A673 (cell line): ENCODE results near the gene PDCD10. TPM values are rescaled to one million over a fixed set of nuclear protein-coding genes. Genes with fewer than 3 reads are reported as not detected.

Experiments
- BruUV-seq: library from RNA; stranded (reverse); fragments of 400-500 nt; replicated peaks from 2 replicates; lab custom pipeline; 2021; lab: Mats Ljungman, UMichigan
- CTCF ChIA-PET: fragments of 300-600 bp; sonication (Branson Sonifier 250); formaldehyde crosslinking; loops from one replicate; lab custom pipeline; 2022; ENCODE audit warnings: antibody characterized with exemption; lab: Charles Lee
- POLR2A ChIA-PET: fragments of 300-600 bp; sonication (Branson Sonifier 250); formaldehyde crosslinking; loops from one replicate; lab custom pipeline; 2022; ENCODE audit warnings: antibody characterized with exemption; ENCODE audit not compliant: low non-redundant PET; lab: Charles Lee
- DNase-seq: peaks from one replicate; pipeline ENCODE4 v3.0.0-alpha.2; 2015; ENCODE audit warnings: low spot score
- H3K27ac ChIP-seq: fragments of 200-600 bp; sonication (generic); 2 replicates; pipeline ENCODE4 v1.5.1; 2016; ENCODE audit warnings: mixed run types, low read depth, mild to moderate bottlenecking, mixed read lengths, antibody characterized with exemption, low read length; ENCODE audit not compliant: poor library complexity, severe bottlenecking
- H3K27me3 ChIP-seq: fragments of 200-600 bp; sonication (generic); replicated peaks from 2 replicates; pipeline ENCODE4 v1.6.1; 2017; ENCODE audit warnings: mixed run types, low read depth, mild to moderate bottlenecking, mixed read lengths, antibody characterized with exemption, low read length; ENCODE audit not compliant: insufficient read depth, poor library complexity
- H3K36me3 ChIP-seq: fragments of 200-600 bp; sonication (generic); 2 replicates; pipeline ENCODE4 v1.6.1; 2016; ENCODE audit warnings: mixed run types, mild to moderate bottlenecking, mixed read lengths, antibody characterized with exemption, low read length; ENCODE audit not compliant: insufficient read depth, poor library complexity, severe bottlenecking
- H3K4me1 ChIP-seq: fragments of 200-600 bp; sonication (generic); 2 replicates; pipeline ENCODE4 v1.6.1; 2017; ENCODE audit warnings: mixed run types, mild to moderate bottlenecking, mixed read lengths, antibody characterized with exemption, low read length; ENCODE audit not compliant: insufficient read depth, poor library complexity, severe bottlenecking
- H3K4me3 ChIP-seq: fragments of 200-600 bp; sonication (generic); 2 replicates; pipeline ENCODE4 v1.5.1; 2016; ENCODE audit warnings: low read depth, mixed run types, mild to moderate bottlenecking, mixed read lengths, low read length; ENCODE audit not compliant: poor library complexity, severe bottlenecking
- H3K9me3 ChIP-seq: fragments of 200-600 bp; sonication (generic); 2 replicates; pipeline ENCODE4 v1.6.1; 2016; ENCODE audit warnings: mixed run types, low read depth, mild to moderate bottlenecking, mixed read lengths, antibody characterized with exemption, low read length; ENCODE audit not compliant: poor library complexity, severe bottlenecking
- EZH2 ChIP-seq: fragments of 200-600 bp; sonication (generic); IDR thresholded peaks from 2 replicates; pipeline ENCODE4 v1.6.1; 2017; ENCODE audit warnings: borderline replicate concordance, low read depth, mild to moderate bottlenecking, mixed read lengths, antibody characterized with exemption, low read length; ENCODE audit not compliant: poor library complexity, severe bottlenecking
- intact Hi-C: fragments of 100-400 bp; cut with micrococcal nuclease; formaldehyde crosslinking; loops from one replicate; pipeline ENCODE4 v1.10.0; 2022; ENCODE audit not compliant: unreplicated experiment
- total RNA-seq: library from RNA; stranded (reverse); gene quantifications from 2 replicates; pipeline ENCODE4 v1.2.3, GENCODE V29; 2021
- TF ChIP-seq, protein P1 (sequence below): fragments of 300-800, 200-600 bp; sonication (generic); conservative IDR thresholded peaks from 2 replicates; pipeline ENCODE4 v1.5.1; 2017; ENCODE audit warnings: low read depth, mild to moderate bottlenecking, antibody characterized with exemption, low read length, moderate library complexity, mixed read lengths

The PDCD10 gene
- total RNA-seq, 1 experiment from 2014 or later = 47.0 TPM

DNA sequence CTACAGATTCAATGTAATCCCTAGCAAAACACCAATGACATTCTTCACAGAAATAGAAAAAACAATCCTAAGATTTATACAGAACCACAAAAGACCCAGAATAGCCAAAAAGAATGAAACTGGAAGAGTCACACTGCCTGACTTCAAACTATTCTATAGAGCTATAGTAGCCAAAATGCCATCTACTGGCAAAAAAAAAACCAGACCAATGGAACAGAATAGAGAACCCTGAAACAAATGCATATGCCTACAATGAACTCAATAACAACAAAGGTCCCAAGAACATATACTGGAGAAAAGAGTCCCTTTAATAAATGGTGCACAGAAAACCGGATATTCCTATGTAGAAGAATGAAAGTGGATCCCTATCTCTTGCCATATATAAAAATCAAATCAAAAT, 19.8 kb downstream of the PDCD10 start:
- intact Hi-C loops = no loop called here
- H3K27ac ChIP-seq = no peak overlapping the region
- no peak for DNase-seq
- ChIA-PET CTCF (interaction anchor here (0.6 kb wide), 1 partner anchor 24 kb away, joined by 3 read pairs; no protein-coding TSS in a partner anchor), POLR2A (no interaction called here)
- H3K36me3 ChIP-seq = peaks cover 17% of the 10 kb centered on the region
- no TSS peak for BruUV-seq
- no peak overlapping the region for H3K4me3 ChIP-seq
- H3K4me1 ChIP-seq = no peaks in the 10 kb centered on the region
- H3K27me3 ChIP-seq = no peaks in the 10 kb centered on the region
- no peaks in the 10 kb centered on the region for H3K9me3 ChIP-seq
- no peak for TF ChIP-seq EZH2
- TF ChIP-seq, protein P1, sequence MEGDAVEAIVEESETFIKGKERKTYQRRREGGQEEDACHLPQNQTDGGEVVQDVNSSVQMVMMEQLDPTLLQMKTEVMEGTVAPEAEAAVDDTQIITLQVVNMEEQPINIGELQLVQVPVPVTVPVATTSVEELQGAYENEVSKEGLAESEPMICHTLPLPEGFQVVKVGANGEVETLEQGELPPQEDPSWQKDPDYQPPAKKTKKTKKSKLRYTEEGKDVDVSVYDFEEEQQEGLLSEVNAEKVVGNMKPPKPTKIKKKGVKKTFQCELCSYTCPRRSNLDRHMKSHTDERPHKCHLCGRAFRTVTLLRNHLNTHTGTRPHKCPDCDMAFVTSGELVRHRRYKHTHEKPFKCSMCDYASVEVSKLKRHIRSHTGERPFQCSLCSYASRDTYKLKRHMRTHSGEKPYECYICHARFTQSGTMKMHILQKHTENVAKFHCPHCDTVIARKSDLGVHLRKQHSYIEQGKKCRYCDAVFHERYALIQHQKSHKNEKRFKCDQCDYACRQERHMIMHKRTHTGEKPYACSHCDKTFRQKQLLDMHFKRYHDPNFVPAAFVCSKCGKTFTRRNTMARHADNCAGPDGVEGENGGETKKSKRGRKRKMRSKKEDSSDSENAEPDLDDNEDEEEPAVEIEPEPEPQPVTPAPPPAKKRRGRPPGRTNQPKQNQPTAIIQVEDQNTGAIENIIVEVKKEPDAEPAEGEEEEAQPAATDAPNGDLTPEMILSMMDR = no peak

- DNase-seq = no peak
- Histone ChIP-seq H3K9me3 (no peaks in the 10 kb centered on the region), H3K4me1 (no peaks in the 10 kb centered on the region), H3K27ac (no peak overlapping the region), H3K27me3 (no peaks in the 10 kb centered on the region), H3K4me3 (no peak overlapping the region), H3K36me3 (no peaks in the 10 kb centered on the region)
- ChIA-PET CTCF (no interaction called here), POLR2A (no interaction called here)
- intact Hi-C loops = no loop called here
- TF ChIP-seq, protein P1 = no peak
- no peak for TF ChIP-seq EZH2
- BruUV-seq = no TSS peak
Measured at GRCh38 chr3:167712445-167712844, 22.2 kb downstream of the PDCD10 start.

GRCh38 chr3:167711439-167711838, 23.3 kb downstream of the PDCD10 start:
- Histone ChIP-seq H3K36me3 (no peaks in the 10 kb centered on the region), H3K4me3 (no peak overlapping the region), H3K9me3 (no peaks in the 10 kb centered on the region), H3K27me3 (no peaks in the 10 kb centered on the region), H3K27ac (no peak overlapping the region), H3K4me1 (no peaks in the 10 kb centered on the region)
- POLR2A ChIA-PET = no interaction called here
- TF ChIP-seq EZH2 = no peak
- TF ChIP-seq, protein P1 = no peak
- no peak for DNase-seq
- CTCF ChIA-PET = no interaction called here
- BruUV-seq = no TSS peak
- intact Hi-C loops = no loop called here
